ENCODE measurements around the gene C1QTNF5.

DNA sequence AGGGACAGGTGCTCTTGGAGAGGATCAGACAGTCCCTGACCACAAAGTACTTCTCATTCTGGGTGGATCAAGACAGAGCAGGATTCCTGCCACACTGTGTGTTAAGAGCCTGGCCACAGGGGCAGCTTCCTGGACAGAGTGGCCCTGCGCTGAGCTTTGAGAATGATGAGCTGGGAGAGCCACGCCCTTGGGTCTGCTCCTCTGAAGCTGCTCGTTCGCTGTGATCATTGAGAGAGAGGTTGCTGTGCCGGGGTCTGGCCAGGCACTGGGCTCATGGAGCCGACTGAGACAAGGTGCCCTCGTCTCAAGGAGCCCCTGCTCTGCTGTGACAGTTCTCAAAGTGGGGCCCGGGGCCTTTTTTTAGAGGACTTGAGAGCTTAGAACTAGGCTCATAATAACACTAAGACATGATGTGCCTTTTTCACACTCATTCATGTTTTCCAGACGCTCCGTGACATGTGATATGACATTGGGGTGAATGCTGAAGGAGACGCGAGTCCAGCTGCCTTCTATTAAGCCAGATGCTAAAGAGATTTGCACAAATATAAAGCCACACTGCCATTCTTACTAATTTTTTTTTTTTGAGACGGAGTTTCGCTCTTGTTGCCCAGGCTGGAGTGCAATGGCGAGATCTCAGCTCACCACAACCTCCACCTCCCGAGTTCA lies 7.4 kb upstream of the C1QTNF5 start:
- TF ChIP-seq, protein P1, sequence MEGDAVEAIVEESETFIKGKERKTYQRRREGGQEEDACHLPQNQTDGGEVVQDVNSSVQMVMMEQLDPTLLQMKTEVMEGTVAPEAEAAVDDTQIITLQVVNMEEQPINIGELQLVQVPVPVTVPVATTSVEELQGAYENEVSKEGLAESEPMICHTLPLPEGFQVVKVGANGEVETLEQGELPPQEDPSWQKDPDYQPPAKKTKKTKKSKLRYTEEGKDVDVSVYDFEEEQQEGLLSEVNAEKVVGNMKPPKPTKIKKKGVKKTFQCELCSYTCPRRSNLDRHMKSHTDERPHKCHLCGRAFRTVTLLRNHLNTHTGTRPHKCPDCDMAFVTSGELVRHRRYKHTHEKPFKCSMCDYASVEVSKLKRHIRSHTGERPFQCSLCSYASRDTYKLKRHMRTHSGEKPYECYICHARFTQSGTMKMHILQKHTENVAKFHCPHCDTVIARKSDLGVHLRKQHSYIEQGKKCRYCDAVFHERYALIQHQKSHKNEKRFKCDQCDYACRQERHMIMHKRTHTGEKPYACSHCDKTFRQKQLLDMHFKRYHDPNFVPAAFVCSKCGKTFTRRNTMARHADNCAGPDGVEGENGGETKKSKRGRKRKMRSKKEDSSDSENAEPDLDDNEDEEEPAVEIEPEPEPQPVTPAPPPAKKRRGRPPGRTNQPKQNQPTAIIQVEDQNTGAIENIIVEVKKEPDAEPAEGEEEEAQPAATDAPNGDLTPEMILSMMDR (IDR thresholded peaks at IDR 0.05): no peak
- no peak for TF ChIP-seq EZH2 (IDR thresholded peaks at IDR 0.05)
- TF ChIP-seq EZH2phosphoT487 (IDR thresholded peaks at IDR 0.05): no peak
